NCI-H1417 (cell line): ENCODE measurements around the gene ICOS.

Experiments used
- DNase-seq, 3 experiments: peaks; one replicate each; lab custom pipeline; 2025; lab: John Stamatoyannopoulos, UW

The ICOS gene, protein sequence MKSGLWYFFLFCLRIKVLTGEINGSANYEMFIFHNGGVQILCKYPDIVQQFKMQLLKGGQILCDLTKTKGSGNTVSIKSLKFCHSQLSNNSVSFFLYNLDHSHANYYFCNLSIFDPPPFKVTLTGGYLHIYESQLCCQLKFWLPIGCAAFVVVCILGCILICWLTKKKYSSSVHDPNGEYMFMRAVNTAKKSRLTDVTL

GRCh38 chr2:203936535-203936934 is at the start of gene ICOS:
ICOS (plus strand) TSS chr2:203936763; CDS start chr2:203936815, 52 bp downstream.
- no peak for DNase-seq

DNA sequence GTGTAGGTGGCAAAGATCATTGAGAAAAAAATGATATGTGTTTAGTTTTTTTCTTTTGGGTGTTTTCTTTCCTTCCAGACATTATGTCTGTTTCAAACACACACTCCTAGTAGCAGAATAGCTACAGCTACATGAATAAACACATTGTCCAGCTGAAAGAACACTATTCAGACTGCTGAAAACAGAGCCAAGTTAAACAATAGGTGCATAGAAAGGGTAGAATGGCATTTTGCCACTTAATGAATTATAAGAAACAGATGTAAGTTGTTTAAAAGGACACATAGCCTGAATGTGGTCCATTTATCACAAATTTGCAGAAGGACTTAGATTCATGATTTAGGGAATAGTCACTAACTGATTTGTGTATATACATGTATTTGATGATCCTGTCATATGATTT is 48.9 kb upstream of the ICOS start:
- DNase-seq: no peak

DNA sequence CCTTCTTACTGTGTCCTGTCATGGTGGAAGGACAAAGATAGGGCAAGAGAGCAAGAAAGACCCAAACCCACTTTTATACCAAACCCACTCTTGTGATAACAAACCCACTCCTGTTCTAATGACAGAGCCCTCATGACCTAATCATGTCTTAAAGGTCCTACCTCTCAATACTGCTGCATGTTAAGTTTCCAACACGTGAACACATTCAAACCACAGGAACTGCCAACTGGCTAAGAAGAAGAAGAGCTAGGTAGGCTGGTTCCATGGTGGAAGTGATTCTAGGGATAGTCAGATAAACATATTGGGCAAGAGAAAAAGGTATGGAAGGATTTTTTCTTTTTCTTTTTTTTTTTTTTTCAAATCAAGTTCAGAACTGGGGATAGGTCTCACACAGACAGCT is 47.0 kb upstream of the ICOS start:
- DNase-seq: no peak

GRCh38 chr2:203889944-203890343 is 46.6 kb upstream of the ICOS start:
- no peak for DNase-seq

DNA sequence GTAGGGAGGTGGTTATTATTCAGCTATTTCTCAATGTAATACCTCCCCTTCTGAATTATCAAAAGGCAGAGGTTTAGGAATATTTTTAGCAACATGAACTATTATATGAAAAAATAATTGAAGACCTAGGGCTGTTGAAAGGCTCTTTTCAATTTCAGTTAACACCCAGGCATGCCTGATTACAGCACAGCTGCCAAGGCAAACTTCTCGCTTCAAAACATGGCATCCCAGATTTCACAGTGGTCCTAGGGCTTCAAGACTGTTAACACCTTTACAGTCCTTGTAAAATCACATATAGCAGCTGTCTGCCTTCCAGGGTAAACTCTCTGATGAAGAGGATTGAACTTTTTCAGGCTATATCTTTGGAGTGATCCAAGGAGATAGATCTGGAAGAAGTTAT is 45.8 kb upstream of the ICOS start:
- DNase-seq: no peak

- DNase-seq: no peak
These were observed 45.1 kb upstream of the ICOS start for GRCh38 chr2:203891474-203891873.

- DNase-seq: no peak
These were observed 44.4 kb upstream of the ICOS start for GRCh38 chr2:203892207-203892606.

- no peak for DNase-seq
These were observed 43.2 kb upstream of the ICOS start for GRCh38 chr2:203893401-203893800.

GRCh38 chr2:203893840-203894239 is 42.7 kb upstream of the ICOS start:
- DNase-seq: no peak

GRCh38 chr2:203894262-203894661 is 42.3 kb upstream of the ICOS start:
- no peak for DNase-seq

GRCh38 chr2:203897544-203897943 is 39.0 kb upstream of the ICOS start:
- DNase-seq: no peak

DNA sequence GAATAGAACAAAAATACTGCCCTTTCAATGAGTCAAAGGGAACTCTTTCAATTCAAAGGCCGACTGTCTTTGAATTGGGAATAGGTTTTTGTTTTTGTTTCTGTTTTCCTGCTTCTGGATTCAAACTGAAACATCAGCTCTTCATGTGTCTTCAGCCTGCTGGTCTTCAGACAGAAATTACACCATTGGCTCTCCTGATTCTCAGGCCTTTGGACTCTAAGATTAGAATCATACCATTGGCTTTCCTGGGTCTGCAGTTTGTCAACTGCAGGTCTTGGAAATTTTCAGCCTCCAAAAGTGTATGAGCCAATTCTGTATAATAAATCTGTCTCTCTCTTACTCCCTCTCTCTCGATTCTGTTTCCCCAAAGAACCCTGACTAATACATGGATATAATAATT is 37.9 kb upstream of the ICOS start:
- no peak for DNase-seq

DNA sequence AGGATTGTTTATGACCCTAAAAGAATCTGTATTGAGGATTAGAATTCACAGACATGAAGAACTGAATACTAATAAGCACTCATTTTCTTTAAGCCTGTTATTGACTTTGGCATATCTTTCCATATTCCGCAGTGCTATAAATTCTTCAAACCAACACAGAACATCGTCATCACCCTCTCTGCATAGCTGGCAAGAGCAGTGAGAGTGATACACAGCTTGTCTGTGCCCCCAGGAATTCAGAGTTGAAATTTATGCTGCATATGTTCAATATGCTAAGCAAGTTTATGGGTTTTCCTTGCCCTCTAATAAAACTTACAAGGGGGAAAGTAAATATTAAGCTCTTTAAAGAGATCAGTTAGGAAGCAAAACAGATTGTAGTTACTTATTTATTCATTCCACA is 36.3 kb upstream of the ICOS start:
- no peak for DNase-seq

DNA sequence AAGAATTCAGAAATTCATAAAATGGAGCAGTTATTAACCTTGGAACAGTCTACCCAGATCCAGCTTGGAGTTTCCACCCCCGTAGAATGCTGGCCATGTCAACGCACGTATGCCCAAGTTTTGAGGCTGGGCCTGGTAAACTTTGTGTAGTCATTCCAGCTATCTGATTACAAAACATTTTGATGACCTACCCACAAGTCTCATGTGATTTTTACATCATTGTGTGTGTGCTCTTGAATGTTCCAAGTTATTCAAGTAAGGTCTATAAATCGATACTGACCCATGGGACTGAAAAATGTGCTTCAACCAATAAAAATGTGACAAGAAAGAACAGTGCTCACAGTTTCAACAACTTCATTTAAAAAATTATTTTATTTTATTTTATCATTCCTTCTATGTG is 32.5 kb upstream of the ICOS start:
- DNase-seq: no peak

DNA sequence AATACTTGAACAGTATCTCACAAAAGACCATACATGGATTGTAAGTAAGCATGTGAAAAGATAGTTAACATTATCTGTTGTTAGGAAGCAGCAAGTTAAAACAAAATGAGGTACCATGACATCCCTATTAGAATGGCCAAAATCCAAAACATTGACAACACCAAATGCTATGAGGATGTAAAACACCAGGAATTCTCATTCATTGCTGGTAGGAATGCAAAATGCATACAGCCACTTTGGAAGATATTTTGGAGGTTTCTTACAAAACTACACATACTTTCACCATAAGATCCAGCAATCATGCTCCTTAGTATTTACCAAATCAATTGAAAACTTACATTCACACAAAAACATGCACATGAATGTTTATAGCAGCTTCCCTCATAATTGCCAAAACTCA is 30.9 kb upstream of the ICOS start:
- DNase-seq: no peak

DNA sequence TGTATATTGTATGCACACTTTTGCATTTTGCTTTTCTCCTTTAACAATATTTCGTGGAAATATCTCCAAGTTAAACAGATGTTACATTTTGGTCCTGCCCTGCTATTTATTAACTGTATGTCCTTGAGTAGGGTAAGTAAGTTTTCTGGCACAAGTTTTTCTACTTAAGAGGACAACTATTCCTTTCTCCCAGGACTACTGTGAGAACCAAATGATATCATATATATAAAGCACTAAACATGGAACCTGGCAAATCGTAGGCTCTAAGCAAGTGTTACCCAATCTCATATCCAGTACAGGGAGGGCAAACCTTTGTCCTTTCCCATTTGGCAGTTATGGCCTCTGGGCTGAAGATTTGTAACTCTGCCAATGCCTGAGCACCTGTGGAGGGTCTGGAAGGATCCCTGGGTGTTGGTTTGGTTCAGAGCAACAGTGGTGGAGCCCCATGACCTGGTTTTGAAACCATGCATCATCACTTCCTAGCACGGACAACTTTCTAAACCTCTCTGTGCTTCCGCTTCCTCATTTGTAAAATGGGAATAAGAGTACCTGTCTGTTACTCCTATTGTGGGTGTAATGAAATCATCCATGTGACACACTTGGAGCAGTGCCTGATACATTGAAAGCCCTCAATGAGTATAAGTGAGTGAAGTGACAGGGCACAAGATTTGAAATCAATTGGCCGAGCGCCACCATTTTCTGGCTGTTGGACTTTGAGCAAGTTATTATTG is 28.3 kb upstream of the ICOS start:
- DNase-seq: no peak

DNA sequence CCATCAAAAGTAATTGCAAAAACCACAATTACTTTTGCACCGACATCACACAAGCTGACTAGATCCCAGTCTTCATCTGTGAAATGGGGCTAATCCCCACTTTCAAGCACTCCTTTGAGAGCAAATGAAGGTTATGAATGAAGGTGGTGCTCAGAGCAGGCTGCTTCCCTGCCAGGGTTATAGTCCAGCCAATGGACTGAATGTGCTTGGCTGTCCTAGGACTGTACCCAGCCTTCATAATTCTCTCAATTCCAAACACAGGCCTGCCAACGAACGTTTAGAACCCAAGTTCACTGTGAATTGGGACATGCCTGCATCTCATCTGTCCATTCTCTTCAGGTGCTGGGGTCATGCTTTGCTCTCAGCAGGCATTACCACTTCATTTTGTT is 27.8 kb upstream of the ICOS start:
- DNase-seq: no peak

- peak in 2 of 3 experiments; percentile 19 to 51 for DNase-seq
These were observed 27.1 kb upstream of the ICOS start for GRCh38 chr2:203909261-203909967.

GRCh38 chr2:203909974-203910373 is 26.6 kb upstream of the ICOS start:
- no peak for DNase-seq

- DNase-seq: no peak
These were observed 22.6 kb upstream of the ICOS start for GRCh38 chr2:203913947-203914346.

DNA sequence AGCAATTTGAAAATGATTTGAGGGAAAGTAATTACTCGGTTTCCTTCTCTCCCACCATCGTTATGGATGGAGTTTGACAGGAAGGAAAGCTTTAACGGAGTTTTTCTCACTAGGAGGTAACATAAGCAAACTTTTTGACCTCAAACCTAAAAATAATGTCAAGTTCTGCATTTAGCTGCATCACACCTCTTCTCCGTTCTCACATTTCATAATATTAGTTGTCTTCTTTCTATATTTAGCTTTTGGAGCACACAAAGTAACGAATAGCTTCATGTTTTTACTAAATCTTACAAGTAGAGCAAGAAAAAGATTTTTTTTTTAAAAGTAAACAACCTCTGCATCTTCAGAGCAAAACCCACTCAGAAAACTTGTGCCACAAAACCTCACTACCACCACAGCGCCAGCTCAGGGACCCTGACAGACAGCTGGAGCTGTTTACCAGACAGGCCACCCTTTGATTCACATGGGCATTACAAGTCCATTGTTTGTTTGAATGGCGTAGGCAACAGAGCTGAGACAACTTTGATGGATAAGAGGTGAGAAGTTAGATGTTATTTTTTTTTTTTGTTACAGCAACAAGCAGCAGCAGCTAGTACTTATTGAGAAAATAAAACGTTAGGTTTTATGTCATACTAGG is 21.9 kb upstream of the ICOS start:
- no peak for DNase-seq

DNA sequence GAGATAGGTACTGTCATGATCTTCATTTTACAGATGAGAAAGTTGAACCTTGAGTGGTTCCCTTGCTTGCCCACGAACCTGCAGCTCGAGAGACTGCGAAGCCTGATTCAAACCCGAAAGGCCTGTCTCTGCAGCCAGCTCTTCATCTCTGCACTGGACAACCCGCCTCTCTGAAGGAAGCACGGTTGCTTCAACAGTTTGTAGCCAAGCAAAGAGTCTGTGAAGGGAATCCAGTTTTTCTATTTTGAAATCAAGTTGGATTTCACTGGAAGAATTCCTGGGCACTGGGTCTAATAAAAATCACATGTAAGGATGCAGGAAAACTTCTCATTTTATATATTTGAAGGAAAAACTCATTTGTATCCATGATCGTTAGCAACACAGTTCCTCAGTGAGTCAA is 21.3 kb upstream of the ICOS start:
- DNase-seq: no peak

DNA sequence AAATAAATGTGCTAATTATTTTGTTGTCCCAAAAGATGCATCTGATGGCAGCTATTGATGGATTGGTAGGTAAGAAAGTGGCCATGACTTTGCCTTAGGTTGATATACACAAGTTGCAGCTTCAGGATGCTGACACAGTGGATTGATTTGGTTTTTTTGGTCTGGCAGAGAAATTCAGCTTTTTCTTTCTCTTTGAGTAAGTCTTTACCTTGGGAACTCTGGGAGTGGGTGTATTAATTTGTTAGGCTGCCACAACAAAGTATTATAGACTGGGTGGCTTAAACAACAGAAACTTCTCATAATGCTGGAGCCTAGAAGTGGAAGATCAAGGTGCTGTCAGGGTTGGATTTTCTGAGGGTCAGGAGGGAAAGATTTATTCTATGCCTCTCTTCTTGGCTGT is 19.8 kb upstream of the ICOS start:
- no peak for DNase-seq
